T-helper 17 cell (primary cell): ENCODE results near the gene SCAPER. TPM values are rescaled to one million over a fixed set of nuclear protein-coding genes. Genes with fewer than 3 reads are reported as not detected.

Experiments used
- ATAC-seq: fragments of 150-1000 bp; cut with Tn5 transposase; 2 replicates; pipeline ENCODE4 v1.10.0; 2021; ENCODE audit warnings: mild to moderate bottlenecking, moderate library complexity
- DNase-seq, 3 donors: peaks; one replicate each; pipeline versions ENCODE4 v3.0.0 to v3.0.0-alpha.2; 2020 to 2021
- H3K9me3 ChIP-seq: one replicate; pipeline ENCODE4 v1.7.0; 2013; ENCODE audit warnings: low read length, mild to moderate bottlenecking; ENCODE audit not compliant: control insufficient read depth, poor library complexity, severe bottlenecking
- H3K27ac Mint-ChIP-seq: one replicate; pipeline ENCODE4 v1.8.0; 2022; ENCODE audit warnings: mild to moderate bottlenecking, moderate library complexity, mixed read lengths
- H3K27me3 Mint-ChIP-seq: one replicate; pipeline ENCODE4 v1.8.0; 2022; ENCODE audit warnings: mixed read lengths
- H3K36me3 Mint-ChIP-seq: one replicate; pipeline ENCODE4 v1.8.0; 2022; ENCODE audit warnings: low read depth, mixed read lengths
- H3K4me1 Mint-ChIP-seq: one replicate; pipeline ENCODE4 v1.8.0; 2022; ENCODE audit warnings: mild to moderate bottlenecking, mixed read lengths
- H3K4me3 Mint-ChIP-seq: one replicate; pipeline ENCODE4 v1.8.0; 2022; ENCODE audit warnings: mild to moderate bottlenecking, moderate library complexity, mixed read lengths
- total RNA-seq, 4 donors: library from RNA in 2 of 4; stranded (reverse) in 2 of 4; gene quantifications; one replicate each; pipeline ENCODE4 v1.2.3 and lab custom pipeline; 2022 to 2026

SCAPER gene
- total RNA-seq, 2 donors from 2014 or later: 33.7 to 36.6 TPM

DNA sequence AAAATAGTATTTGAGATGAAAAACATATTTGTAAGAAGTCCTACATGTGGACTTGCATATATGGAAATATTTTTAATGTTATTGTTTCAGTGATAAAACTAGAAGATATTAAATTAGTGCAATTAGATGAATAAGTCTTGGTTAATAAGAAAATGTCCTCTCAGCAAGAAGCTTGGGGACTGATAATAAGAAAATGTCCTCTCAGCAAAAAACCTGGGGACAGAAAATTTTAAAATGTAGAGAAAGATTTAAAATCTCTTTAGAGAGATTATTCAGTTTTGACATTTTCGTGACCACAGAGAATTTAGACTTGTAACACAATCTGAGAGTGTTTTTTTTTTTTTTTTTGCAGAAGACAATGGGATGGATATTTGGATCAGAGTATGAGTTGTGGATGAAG, 412.6 kb downstream of the SCAPER start:
- ATAC-seq: no peak
- Mint-ChIP-seq H3K27me3 (no peaks in the 10 kb centered on the region), H3K36me3 (peaks cover 5% of the 10 kb centered on the region), H3K4me3 (no peak overlapping the region), H3K4me1 (no peaks in the 10 kb centered on the region), H3K27ac (no peak overlapping the region)
- H3K9me3 ChIP-seq: no peaks in the 10 kb centered on the region
- no peak for DNase-seq

DNA sequence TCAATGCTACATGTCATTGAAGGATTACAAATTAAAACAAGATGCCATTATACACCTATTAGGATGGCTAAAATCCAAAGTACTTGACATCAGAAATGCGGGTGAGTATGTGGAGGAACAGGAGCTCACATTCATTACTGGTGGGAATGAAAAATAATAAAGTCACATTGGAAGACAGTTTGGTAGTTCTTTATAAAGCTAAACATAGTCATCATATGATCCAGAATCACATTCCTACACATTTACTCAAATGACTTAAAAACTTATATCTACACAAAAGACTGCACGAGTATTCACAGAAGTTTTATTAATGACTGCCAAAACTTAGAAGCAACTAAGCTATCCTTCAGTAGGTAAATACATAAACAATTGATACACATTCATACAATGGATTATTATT, 421.4 kb downstream of the SCAPER start:
- no peaks in the 10 kb centered on the region for H3K9me3 ChIP-seq
- Mint-ChIP-seq H3K27me3 (no peaks in the 10 kb centered on the region), H3K27ac (no peak overlapping the region), H3K4me1 (peaks cover 6% of the 10 kb centered on the region), H3K36me3 (peaks cover 3% of the 10 kb centered on the region), H3K4me3 (no peak overlapping the region)
- no peak for ATAC-seq
- DNase-seq: no peak

DNA sequence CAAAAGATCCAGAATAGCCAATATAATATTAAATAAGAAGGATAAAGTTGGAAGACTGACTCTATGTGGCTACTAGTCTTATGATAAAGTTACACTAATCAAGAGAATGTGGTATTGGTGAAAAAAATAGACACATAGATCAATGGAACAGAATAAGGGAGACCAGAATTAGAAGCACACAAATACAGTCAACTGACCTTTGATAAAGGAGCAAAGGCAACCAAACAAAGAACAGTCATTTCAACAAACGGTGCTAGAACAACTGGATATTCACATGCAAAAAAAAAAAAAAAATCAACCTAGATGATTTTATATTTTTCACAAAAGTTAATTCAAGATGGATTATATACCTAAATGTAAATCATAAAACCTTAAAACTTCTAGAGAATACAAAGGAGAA, 422.1 kb downstream of the SCAPER start:
- Mint-ChIP-seq H3K27me3 (no peaks in the 10 kb centered on the region), H3K4me3 (no peak overlapping the region), H3K4me1 (peaks cover 6% of the 10 kb centered on the region), H3K36me3 (peaks cover 3% of the 10 kb centered on the region), H3K27ac (no peak overlapping the region)
- no peaks in the 10 kb centered on the region for H3K9me3 ChIP-seq
- DNase-seq: no peak
- no peak for ATAC-seq

DNA sequence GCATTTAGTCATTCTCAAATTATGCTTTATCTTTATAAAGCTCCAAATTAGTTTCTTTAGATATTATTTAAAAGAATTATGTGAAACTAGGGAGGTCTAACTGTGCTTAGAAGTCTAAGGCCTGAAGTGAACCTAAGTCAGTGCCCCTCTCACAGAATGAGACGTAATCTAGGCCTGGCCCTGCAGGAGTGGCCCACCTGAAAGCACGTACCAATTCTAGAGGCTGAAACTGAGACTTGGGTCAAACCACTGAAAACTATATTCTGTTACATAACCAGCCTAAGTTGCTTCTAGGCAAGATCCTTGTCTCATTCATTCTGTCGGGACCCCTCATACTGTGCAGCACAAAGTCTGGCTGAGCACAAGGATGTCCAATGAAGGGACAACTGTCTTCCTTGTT, 424.9 kb downstream of the SCAPER start:
- Mint-ChIP-seq H3K27me3 (no peaks in the 10 kb centered on the region), H3K4me3 (no peak overlapping the region), H3K4me1 (peaks cover 6% of the 10 kb centered on the region), H3K27ac (no peak overlapping the region), H3K36me3 (peaks cover 7% of the 10 kb centered on the region)
- H3K9me3 ChIP-seq: no peaks in the 10 kb centered on the region
- DNase-seq (no peak), ATAC-seq (no peak)

DNA sequence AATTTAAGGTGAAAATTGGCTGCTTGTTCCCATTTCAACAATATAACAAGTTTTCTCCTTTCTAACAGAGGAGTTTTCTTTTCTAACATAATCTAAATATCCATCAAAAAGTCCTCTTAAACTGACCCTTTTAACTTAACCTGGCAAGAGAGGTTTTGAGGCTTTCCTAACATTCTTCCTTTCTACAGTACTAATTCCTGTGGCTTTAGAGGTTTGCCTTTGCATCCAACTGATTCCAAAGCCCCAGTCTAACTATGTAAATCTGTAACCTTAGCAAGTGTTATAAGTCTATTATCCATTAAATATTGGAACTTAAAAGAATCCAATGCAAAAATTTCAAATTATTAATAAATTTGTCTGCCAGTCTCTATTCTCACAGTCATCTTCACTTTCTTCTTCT, 434.4 kb downstream of the SCAPER start:
- no peak overlapping the region for H3K27ac Mint-ChIP-seq
- peaks cover 4% of the 10 kb centered on the region for H3K36me3 Mint-ChIP-seq
- no peaks in the 10 kb centered on the region for H3K4me1 Mint-ChIP-seq
- H3K9me3 ChIP-seq: peaks cover 5% of the 10 kb centered on the region
- ATAC-seq: no peak
- no peak overlapping the region for H3K4me3 Mint-ChIP-seq
- DNase-seq: no peak
- no peaks in the 10 kb centered on the region for H3K27me3 Mint-ChIP-seq

DNA sequence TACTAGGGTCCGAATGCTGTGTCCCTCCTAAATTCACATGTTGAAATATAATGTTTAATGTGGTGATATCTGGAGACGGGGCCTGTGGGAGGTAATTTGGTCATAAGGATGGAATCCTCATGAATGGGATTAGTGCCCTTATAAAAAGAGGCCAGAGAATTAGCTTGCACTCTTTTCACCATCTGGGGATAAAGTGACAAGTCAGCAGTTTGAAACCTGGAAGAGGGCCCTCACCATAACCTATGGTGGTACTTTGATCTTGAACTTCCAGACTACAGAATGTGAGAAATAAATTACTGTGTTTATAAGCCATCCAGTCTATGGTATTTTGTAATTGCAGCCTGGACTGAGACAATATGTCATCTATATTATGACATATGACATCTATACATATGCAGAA, 436.4 kb downstream of the SCAPER start:
- H3K9me3 ChIP-seq: peaks cover 5% of the 10 kb centered on the region
- Mint-ChIP-seq H3K4me3 (no peak overlapping the region), H3K27me3 (no peaks in the 10 kb centered on the region), H3K27ac (no peak overlapping the region), H3K4me1 (no peaks in the 10 kb centered on the region), H3K36me3 (peaks cover 4% of the 10 kb centered on the region)
- DNase-seq: no peak
- ATAC-seq: no peak

DNA sequence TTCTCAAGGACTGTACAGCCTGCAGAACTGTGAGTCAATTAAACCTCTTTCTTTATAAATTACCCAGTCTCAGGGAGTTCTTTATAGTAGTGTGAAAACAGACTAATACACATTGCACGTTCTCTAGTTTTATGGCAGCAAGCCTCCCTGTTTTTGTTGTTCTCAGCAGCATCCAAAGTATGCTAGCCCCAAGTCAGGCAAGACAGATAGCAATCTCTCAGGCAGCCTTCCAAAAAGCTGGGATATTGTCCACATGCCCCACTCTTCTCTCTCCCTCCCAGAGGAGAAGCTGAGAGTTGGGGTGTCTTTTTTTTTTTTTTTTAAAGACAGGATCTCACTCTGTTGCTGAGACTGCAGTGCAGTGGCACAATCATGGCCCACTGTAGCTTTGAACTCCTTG, 438.0 kb downstream of the SCAPER start:
- Mint-ChIP-seq H3K4me3 (no peak overlapping the region), H3K36me3 (peaks cover 4% of the 10 kb centered on the region), H3K4me1 (no peaks in the 10 kb centered on the region), H3K27me3 (no peaks in the 10 kb centered on the region), H3K27ac (no peak overlapping the region)
- peaks cover 5% of the 10 kb centered on the region for H3K9me3 ChIP-seq
- ATAC-seq: no peak
- no peak for DNase-seq

DNA sequence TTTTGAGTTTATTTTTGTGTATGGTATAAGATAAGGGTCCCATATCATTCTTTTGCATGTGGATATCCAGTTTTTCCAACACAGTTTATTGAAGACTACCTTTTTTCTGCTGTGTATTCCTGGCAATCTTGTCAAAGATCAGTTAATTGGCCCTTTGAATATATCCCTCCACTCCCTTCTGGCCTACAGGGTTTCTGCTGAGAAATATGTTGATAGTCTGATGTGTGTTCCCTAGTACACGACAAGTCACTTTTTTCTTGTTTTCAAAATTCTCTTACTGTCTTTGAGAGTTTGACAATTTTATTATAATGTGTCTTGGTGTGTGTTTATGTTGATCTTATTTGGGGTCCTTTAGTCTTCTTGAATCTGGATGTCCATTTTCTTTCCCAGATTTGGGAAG, 439.4 kb downstream of the SCAPER start:
- no peak for DNase-seq
- H3K36me3 Mint-ChIP-seq: peaks cover 2% of the 10 kb centered on the region
- H3K27me3 Mint-ChIP-seq: no peaks in the 10 kb centered on the region
- no peak overlapping the region for H3K4me3 Mint-ChIP-seq
- no peaks in the 10 kb centered on the region for H3K4me1 Mint-ChIP-seq
- no peak for ATAC-seq
- H3K27ac Mint-ChIP-seq: no peak overlapping the region
- H3K9me3 ChIP-seq: peaks cover 5% of the 10 kb centered on the region

DNA sequence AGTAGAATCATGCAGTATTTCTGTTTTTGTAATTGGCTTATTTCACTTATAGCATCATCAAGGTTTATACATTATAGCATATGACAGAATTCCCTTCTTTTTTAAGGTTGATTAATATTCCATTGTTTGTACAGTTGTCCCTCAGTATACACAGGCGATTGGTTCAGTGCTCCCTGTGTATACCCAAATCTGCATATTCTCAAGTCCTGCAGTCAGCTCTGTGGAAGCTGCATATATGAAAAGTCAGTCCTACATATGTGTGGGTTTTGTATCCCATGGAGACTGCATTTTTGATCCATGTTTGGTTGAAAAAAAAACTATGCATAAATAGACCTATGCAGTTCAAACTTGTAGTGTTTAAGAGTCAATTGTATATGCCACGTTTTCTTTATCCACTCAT, 440.9 kb downstream of the SCAPER start:
- H3K27ac Mint-ChIP-seq: no peak overlapping the region
- peaks cover 5% of the 10 kb centered on the region for H3K9me3 ChIP-seq
- DNase-seq (no peak), ATAC-seq (no peak)
- no peaks in the 10 kb centered on the region for H3K36me3 Mint-ChIP-seq
- H3K4me1 Mint-ChIP-seq: no peaks in the 10 kb centered on the region
- no peaks in the 10 kb centered on the region for H3K27me3 Mint-ChIP-seq
- no peak overlapping the region for H3K4me3 Mint-ChIP-seq

DNA sequence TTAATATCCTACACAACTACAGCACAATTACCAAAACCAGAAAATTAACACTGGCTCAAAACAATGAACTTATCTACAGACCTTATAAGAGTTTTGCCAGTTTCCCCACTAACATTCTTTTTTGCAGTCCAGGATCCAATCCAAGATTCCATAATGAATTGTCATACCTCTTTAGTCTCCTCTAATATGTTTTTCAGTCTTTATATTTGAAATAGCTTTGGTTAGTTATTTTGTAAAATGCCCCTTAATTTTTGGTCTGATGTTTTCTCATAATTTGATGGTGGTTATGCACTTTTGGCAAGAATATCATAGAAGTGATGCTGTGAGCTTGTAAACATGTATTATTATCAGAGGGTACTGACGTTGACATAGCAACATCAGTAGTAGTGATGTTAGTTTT, 444.3 kb downstream of the SCAPER start:
- no peak for DNase-seq
- no peaks in the 10 kb centered on the region for H3K4me1 Mint-ChIP-seq
- H3K27me3 Mint-ChIP-seq: no peaks in the 10 kb centered on the region
- no peak for ATAC-seq
- no peaks in the 10 kb centered on the region for H3K9me3 ChIP-seq
- peaks cover 2% of the 10 kb centered on the region for H3K36me3 Mint-ChIP-seq
- H3K4me3 Mint-ChIP-seq: no peak overlapping the region
- no peak overlapping the region for H3K27ac Mint-ChIP-seq

DNA sequence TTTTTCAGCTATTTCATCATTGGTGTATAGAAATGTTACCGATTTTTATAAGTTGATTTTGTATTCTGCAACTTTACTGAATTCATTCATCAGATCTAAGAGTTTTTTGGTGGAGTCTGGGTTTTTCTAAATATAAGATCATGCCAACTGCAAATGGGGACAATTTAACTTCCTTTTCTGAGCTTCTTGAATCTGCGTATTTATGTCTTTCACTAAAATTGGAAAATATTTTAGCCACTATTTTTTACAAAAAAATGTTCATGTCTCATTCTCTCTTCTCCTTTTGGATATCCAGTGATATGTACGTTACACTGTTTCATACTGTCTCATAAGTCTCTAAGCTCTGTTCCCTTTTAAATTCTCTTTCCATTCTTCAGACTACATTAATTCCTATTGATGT, 444.8 kb downstream of the SCAPER start:
- DNase-seq: no peak
- H3K4me3 Mint-ChIP-seq: no peak overlapping the region
- H3K27ac Mint-ChIP-seq: no peak overlapping the region
- peaks cover 2% of the 10 kb centered on the region for H3K36me3 Mint-ChIP-seq
- no peaks in the 10 kb centered on the region for H3K4me1 Mint-ChIP-seq
- no peaks in the 10 kb centered on the region for H3K27me3 Mint-ChIP-seq
- H3K9me3 ChIP-seq: no peaks in the 10 kb centered on the region
- no peak for ATAC-seq

DNA sequence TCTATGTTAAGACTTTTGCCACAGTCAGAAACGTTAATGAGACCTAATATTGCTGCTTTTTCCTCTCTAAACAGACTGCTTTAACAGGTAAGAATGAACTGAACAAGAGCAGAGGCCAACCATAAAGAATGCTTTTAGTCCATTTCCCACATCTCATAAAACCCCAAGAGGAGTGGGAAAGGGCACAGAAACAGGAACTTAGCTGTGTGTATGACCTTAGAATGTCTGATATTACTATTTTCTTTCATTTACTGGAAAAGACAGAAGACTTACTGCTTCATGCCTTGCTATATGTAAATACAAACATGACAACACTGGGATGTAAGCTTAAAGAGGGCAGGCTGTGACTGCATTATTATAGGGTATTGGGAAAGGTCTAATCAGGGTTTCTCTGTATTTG, 453.6 kb downstream of the SCAPER start:
- no peaks in the 10 kb centered on the region for H3K9me3 ChIP-seq
- Mint-ChIP-seq H3K36me3 (peaks cover 8% of the 10 kb centered on the region), H3K27me3 (no peaks in the 10 kb centered on the region), H3K4me1 (no peaks in the 10 kb centered on the region), H3K27ac (no peak overlapping the region), H3K4me3 (no peak overlapping the region)
- DNase-seq: no peak
- ATAC-seq: no peak

DNA sequence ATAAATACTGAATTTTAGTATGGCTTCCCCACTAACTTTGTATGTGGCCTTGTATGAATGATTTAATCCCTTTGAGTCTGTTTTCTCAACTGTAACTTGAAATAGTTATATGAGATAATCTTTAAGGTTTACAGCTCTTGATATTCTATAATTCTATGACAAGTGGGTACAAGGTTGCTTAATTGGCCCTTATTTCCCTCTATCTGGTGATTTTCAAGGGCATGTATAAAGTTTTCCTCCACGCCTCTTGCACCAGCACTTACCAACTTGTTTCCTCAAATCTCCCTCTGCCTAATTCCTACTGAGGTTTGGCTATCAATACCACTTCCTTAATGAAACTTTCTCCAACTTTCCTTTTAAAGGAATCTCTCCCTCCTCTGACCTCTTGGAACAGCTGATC, 455.7 kb downstream of the SCAPER start:
- no peaks in the 10 kb centered on the region for H3K27me3 Mint-ChIP-seq
- peaks cover 8% of the 10 kb centered on the region for H3K36me3 Mint-ChIP-seq
- no peaks in the 10 kb centered on the region for H3K4me1 Mint-ChIP-seq
- ATAC-seq (no peak), DNase-seq (no peak)
- H3K27ac Mint-ChIP-seq: no peak overlapping the region
- H3K9me3 ChIP-seq: no peaks in the 10 kb centered on the region
- H3K4me3 Mint-ChIP-seq: no peak overlapping the region

DNA sequence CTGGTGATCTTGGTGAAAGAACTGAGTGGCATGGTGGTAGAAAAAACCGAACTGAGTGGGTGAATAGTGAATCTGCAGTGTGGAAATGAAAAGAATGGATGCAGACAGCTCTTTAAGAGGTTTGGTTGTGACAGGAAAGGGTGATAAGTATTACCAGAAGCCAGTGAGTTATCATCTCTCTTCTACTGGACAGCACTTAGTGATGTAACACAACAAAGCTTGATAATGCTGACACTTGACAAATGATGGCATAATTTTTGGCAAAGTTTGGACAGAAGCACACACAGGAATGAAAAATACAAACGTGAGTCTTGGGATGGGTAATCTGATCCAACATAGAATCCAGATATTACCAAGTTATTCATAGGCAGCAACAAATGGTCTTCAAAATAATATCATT, 456.4 kb downstream of the SCAPER start:
- no peak for ATAC-seq
- Mint-ChIP-seq H3K4me1 (no peaks in the 10 kb centered on the region), H3K36me3 (peaks cover 8% of the 10 kb centered on the region), H3K27ac (no peak overlapping the region), H3K27me3 (no peaks in the 10 kb centered on the region), H3K4me3 (no peak overlapping the region)
- DNase-seq: no peak
- no peaks in the 10 kb centered on the region for H3K9me3 ChIP-seq
